Stimulated activated CD8-positive, alpha-beta memory T cell treated with anti-CD3 and anti-CD28 coated beads, Interleukin-4, amount 100 ng/mL, for 48 hours (primary cell): Measurements from ENCODE around the gene STIM1.
A peak's percentile ranks its signal among the peaks of the same experiment; 100 is the strongest.
"Not testable (repeated sequence)": the region's sequence is repeated elsewhere in the genome, so short reads cannot be mapped to it uniquely, and the experiment has no call there.

Source experiments
- DNase-seq: peaks from one replicate; pipeline ENCODE4 v3.0.0-alpha.2; 2020

STIM1 gene

DNA sequence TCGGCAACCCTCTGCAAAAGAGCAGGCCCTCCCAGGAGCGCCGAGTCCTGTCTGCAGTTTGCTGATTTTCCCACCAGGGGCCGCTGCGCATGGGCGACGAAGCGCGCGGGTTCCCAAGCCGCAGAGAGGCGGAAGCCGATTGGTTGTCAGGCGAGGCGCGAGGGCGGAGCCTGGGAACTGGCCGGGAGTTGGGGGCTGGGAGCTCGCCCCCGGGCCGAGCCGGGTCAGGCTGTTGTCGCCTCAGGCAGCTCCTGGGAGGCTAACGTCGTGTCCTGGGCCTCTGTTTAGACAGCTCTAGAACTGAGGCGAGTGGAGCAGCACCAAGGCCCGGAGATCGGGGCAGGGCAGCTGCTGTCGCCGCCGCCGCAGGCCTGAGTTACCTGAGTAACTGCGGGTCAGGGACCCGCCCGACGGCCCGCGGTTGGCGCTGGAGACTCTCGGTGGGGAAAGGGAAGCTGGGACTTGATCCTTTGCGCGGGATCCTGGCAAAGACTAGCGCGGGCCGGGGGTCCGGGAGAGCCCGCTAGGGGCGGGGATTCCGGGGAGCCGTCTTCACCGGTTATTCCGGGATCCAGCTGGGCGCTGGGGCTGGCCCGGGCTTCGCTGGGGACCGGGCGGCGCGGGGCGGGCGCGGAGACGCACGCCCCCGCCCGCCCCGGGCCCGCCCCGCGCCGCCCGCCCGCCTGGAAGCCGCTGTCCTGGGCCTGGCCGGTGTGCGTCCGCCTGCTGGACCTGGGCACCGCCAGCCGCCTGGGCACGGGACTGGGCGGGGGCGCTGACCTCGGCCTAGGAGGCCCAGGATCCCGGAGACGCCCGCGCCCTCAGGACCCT lies at the start of gene STIM1:
Gene STIM1 (plus strand): TSS at position 688 of the 831 bp plus-strand sequence. CDS start 607 bp downstream, outside the sequence.
- DNase-seq, result peak; percentile 99

DNA sequence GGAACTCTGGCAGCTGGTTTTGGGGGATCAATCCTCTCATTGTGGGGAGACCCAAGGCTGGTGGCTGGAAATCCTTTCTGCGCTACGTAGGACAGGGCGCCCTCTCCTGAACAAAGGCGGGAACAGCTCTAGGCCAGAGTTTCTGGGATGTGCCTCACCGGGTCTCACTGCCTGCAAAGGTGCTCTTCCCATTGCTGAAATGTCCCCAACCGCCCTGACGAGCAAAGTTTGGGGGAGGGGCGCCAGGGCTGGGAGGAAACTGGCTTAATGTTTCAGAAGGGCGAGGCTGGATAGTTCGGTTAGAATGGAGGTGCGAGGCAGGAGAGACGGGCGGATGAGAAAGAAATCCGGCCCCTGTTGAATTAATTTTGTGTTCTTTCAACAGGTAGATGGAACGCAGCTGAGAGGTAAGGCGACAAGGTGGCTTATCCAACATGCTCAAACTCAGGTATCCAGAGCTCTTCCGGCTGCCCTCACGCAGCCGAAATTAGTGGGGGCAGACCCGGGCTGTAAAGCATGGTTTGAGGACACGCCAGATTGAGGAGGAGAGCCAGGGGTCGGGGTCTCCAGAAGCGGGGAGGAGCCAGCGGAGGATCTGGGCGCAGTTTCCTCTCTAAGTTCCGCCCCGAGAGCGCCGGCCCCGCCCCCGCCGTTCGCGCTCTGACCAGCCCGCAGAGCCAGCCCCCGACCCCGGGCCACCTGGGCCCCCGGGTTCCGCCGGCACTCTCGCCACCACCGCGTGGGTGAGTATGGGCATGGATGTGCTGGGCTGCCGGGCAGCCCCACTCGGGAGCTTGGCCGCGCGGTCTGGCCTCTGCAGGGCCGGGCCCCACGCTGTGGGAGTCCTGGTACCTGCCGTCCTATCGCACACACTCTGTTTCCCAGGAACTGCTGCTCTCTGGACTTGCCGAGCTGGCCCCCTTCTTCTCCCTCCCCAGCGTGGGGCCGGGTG lies 47.3 kb upstream of the STIM1 start, which contains the start of gene PGAP2:
Gene PGAP2 (plus strand): TSS at position 652 of the 952 bp plus-strand sequence. CDS start 2,700 bp downstream, outside the sequence.
- peak; percentile 78 for DNase-seq

DNA sequence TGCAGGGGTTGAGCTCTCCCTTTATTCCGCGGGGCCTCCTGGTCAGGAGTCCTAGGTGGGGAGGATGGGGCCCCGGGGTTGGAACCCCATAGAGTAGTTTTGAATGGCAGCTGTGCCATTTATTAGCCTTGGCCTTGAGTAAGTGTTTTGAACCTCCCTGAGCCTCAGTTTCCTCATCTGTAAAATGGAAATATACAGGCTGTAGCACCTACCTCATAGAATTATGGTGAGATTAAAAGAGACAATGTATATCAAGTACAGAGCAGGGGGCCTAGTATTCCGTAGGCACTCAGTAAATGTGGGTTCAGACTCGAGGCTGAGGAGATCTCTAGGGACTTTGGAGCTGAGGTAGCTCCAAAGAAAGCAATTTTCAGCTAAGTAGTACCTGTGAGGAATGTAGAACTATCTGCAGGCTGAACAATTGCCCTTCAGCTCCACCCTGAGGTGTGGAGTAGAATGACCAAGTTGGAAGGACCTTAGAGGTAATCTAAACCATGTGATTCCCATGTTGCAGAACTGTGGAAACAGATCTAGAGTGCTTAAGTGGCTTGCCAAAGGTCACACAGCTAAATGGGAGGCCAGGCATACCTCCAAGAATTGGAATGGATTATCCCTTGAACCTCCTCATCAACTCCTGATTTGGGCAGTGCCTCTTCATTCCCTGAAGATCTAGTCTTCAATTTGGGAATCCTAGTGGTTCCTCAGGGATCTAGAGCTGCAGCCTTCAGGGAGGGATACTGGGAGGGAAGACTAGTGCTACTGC lies 46.4 kb upstream of the STIM1 start:
- DNase-seq, result peak; percentile 49

DNA sequence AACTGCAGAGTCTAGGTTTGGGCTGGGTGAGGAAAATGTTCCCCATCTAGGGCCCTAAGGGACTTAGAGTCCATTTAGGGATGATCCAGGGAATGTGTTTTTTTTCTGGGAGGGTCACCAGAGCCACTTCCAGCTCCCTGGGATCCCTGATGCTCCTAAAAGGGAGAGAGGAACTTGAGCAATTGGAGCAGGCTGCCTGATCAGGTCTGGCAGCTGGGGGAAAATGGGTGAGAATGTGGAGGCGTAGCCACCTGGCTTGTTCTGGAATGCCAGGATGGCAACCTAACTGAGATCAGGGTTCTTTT lies 45.9 kb upstream of the STIM1 start:
- DNase-seq, result no peak

DNA sequence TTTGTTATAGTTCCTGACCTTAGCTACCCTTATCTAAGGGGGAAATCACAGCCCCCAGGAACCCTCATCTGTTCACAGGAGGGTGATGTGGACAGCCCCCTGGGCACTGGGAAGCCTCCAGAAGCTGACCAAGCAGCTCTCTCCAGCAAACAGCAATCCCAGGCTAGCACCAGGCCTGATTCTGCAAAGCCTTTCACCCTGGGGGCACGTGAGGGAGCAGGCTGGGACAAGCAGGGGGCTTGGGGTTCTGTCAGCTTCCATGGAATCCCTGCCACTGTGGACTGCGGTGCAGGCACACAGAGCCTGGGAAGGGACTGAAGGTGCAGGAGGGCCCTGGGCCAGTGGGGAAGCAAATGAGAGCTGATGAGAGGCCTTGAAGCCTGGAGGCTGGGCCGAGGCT lies 45.0 kb upstream of the STIM1 start:
- no peak for DNase-seq

DNA sequence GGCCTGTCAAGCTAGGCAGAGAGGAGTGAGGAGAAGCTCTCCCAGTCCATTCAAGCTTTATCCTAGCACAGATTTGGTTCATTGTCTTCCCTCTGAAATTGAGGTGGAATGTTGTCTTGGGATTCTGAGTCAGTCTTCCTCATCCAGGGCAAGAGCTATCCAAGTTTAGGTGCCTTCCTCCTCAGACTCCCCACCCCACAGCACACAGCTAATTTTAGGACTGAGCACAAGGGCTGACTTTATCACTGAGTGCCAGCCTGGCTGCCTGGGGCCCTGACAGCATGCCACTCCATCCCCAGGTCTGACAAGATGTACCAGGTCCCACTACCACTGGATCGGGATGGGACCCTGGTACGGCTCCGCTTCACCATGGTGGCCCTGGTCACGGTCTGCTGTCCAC lies 44.5 kb upstream of the STIM1 start:
- no peak for DNase-seq

DNA sequence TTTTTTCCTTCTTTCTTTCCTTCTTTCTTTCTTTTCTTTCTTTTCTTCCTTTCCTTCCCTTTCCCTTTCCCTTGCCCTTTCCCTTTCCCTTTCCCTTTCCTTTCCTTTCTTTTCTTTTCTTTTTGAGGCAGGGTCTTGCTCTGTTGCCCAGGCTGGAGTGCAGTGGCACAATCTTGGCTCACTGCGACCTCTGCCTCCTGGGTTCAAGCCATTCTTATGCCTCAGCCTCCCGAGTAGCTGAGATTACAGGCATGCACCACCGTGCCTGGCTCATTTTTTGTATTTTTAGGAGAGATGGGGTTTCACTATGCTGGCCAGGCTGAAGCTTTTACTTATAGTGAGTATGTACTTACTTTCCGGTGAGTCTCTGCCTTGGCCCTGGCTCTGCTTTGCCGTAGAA lies 40.6 kb upstream of the STIM1 start:
- not testable (repeated sequence) for DNase-seq

DNA sequence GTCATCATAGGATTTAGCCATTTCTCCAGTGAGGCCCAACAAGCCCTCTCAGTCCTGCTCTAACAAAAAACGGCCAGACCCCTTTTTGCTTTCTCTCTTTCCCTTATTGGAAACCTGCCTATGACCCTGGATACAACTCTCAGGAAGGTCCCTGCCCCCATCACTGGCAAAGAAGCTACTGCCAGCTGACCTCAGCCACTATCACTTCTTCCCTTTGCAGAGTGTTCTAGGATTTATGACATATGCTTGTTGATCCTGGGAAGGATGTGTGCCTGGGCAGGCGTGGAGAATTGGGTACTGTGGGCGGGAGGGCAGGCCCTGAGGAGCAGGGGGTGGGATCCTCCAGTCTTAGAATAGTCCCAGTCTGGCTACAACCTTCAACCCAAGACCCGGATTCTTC lies 39.6 kb upstream of the STIM1 start:
- DNase-seq, result no peak

DNA sequence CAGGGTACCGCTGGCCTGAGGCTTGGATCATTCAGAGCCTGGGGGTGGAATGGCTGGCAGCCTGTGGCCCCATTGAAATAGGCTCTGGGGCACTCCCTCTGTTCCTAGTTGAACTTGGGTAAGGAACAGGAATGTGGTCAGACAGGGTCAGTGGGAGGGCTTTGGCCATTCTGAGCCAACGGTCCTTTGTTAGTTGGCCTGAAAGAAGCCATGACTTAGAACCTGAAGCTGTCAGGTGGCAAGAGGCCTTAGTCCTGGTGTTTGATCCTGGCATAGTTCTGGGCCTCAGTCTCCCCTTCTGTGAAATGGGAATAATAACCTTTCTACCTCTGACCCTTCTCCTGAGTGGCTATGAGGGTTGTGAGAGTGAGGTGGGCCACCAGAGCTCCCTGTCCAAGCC lies 38.8 kb upstream of the STIM1 start:
- DNase-seq, result no peak

DNA sequence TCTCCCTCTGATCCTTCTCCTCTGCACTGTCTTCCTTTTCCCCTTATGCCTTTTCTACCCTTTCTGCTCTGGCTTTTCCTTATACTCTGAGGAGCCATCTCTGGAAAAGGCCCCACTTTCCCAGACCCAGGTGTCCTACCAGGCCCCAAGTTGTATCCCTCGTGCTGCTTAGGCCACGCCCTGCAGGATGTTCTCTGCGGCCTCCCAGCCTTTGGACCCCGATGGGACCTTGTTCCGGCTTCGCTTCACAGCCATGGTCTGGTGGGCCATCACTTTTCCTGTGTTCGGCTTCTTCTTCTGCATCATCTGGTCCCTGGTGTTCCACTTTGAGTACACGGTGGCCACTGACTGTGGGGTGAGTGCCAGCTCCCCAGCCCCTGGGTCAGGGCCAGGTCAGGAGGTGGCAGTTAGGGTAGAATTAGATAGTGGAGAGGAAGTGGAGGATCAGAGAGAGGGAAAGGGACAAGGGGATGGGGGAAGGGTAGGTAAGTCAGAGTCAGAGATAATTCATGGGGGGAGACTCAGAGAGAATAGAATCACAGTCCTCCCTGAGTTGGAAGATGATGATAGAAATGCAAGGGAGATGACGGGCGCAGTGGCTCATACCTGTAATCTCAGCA lies 38.2 kb upstream of the STIM1 start:
- DNase-seq, result no peak

DNA sequence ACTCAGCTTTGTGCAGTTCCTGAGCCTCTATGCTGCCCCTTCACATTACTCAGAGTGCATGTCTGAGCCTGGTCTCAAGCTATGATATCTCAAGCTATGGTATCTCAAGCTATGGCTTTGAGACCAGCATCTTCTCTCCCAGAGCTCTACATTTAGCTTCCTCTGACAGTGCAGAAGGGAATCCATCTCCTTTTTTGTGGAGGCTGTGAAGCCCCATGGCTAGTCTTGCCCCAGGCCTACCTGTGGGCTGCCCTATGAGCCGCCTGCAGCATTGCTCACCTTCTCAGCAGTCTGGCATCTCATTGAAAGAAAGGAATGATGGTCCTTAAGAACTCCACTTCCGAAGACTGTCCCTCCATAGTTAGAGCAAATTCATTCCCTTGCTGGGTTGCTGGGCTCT lies 34.5 kb upstream of the STIM1 start:
- no peak for DNase-seq

DNA sequence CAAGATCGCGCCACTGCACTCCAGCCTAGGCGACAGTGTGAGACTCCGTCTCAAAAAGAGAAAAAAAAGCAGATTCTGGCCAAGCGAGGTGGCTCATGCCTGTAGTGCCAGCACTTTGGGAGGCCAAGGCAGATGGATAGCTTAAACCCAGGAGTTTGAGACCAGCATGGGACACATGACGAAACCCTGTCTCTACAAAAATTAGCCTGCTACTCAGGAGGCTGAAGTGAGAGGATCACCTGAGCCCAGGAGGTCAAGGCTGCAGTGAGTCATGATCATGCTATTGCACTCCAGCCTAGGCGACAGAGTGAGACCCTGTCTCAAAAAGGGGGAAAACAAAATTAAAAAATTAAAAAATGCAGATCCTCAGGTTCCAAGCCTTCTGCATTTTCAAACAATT lies 33.2 kb upstream of the STIM1 start:
- DNase-seq, result no peak

DNA sequence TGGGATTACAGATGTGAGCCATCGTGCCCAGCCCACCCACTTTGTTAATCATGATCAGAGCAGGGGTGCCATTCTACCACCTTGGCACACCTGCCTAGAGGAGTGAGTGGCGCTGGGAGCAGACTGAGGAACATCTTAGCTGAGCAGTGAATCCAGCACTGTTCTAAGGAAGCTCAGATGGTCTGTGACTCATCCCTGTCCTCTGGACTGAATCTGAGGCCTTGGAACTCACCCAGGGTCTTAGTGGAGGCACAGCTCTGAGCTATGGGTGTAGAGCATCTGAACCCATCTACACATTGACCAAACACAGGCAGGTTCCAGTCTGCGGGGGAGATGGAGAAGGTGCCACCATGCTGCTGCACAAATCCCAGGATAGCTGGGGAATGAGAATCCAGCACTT lies 32.2 kb upstream of the STIM1 start:
- no peak for DNase-seq

DNA sequence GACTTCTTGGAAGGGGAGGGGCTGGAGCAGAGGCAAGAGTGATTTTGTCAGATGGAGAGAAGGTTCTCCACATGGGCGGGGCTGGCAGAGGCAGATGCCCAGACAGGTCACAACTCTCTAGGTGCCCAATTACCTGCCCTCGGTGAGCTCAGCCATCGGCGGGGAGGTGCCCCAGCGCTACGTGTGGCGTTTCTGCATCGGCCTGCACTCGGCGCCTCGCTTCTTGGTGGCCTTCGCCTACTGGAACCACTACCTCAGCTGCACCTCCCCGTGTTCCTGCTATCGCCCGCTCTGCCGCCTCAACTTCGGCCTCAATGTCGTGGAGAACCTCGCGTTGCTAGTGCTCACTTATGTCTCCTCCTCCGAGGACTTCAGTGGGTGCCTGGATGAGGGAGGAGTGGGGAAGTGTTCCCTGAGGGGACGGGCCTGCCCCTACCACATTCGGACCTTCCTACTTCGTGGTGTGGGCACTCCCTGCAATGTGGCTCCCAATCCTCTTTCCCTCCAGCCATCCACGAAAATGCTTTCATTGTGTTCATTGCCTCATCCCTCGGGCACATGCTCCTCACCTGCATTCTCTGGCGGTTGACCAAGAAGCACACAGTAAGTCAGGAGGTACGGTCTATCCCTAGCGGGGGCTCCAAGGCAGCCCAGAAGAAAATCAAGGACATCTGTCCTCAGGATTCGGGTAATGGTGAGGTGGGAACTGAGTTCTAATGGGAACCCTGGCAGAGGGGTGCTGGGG lies 31.5 kb upstream of the STIM1 start:
- no peak for DNase-seq

DNA sequence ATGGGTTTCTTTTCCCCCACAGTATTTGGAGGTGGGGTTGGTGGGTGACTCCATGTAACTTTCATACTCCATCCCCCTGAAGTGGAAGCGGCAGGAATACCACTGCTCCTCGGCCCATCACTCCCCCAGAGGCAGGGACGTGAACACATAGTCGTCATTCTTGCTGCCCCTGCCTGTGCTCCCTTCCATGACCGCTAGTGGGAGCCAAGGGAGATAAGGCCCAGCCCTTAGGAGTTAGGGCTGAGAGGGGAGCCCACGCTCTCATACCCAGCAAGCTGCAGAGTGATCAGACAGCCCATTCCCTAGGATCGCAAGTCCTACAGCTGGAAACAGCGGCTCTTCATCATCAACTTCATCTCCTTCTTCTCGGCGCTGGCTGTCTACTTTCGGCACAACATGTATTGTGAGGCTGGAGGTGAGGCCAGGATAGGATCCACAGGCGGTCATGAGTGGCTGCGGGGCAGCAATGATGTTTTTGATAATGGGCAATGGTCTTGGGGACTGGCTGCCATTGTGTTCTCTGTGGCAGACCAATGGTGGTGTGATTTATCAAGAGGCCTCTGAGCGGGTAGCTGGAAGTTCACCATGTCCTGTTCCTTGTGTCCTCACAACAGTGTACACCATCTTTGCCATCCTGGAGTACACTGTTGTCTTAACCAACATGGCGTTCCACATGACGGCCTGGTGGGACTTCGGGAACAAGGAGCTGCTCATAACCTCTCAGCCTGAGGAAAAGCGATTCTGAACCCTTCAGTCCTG lies 30.6 kb upstream of the STIM1 start:
- peak; percentile 91 for DNase-seq

DNA sequence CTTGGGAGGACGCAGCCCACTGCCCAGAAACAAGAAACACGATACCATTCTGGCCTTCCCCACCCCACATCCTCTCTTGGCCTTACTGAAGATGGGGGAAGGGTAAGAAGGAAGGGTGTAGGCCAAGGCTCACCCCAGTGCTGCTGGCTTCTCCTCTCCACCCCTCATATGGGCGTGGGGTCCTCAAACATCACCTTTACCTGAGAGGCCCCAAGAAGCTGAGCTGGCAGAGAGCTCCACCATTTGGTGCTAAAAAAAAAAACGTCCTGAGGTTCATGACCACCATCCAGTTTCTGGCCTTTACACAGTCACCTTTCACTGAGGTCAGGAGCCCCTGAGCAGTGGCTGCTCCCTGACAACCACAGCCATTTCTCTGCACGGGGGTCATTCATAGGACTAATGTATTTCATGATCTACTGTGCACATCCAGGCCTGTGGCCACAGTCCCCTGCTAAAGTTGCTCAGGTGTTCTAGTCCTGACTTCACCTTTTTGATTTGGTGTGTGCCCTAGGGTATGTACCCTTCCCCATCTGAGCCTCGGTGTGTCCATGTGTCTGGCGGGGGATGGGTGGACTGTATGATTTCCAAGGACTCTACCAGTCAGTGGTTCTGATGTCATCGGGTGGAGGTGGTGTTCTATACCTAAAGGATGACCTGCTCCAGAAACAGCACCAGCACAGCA lies 29.9 kb upstream of the STIM1 start:
- DNase-seq, result no peak

DNA sequence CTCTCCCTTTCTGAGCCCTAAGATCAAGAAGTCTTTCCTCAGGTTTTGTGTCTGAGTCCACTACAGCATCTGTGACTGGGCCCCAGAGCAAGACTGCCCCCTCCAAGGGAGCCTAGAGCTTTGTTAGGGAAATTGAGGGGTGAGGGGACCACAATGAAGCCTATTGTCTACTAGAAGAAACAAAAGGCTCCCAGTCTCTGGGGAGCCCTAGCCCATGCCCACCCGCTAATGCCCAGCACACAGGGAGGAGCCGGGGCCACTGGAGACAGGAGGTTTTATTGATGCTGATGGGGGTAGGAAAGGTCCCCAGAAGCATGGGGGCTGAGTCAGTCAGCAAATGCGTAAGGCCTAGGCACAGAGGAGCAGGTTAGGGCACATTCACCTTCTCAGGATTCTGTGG lies 28.7 kb upstream of the STIM1 start:
- DNase-seq, result no peak

DNA sequence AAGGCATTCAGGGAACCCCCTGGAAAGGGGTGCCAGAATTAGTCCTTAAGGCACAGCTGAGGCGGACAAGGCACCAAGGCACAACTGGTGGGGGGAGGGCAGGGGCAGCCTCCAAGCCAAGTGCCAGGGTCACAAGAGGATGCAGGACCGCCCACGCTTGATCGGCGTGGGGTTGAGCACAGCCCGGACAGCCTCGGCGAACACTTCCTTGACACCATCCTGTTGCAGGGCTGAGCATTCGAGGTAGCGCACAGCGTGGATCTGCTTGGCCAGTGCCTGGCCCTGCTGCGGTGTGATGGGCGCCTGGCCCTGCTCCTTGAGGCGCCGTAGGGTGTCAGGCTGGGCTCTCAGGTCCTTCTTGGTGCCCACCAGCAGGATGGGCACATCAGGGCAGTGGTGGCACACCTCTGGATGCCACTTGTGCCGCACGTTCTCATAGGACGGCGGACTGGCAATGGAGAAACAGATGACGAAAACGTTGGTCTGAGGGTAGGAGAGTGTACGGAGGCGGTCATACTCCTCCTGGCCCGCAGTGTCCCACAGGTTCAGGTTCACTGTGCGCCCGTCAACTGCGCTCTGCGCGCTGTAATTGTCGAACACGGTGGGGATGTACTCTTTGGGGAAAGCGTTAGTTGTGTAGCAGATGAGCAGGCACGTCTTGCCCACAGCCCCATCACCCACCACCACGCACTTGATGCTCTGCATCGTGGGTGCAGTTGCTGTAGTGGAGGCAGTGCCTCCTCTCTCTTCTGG lies 27.9 kb upstream of the STIM1 start:
- DNase-seq, result no peak

DNA sequence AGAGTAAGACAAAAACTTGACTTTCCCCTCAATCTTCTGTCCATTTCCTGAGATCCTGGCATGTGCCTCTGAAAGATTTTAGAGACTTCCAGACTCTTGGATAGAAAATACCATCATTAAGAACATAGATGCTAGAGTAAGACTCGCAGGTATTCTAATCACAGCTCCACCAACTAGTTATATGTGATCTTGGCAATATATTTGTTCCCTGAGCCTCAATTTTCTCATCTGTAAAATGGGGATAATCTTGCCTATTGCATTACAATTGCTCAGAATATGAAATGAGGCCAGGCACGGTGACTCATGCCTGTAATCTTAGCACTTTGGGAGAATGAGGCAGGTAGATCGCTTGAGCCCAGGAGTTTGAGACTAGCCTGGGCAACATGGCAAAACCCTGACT lies 25.4 kb upstream of the STIM1 start:
- no peak for DNase-seq

DNA sequence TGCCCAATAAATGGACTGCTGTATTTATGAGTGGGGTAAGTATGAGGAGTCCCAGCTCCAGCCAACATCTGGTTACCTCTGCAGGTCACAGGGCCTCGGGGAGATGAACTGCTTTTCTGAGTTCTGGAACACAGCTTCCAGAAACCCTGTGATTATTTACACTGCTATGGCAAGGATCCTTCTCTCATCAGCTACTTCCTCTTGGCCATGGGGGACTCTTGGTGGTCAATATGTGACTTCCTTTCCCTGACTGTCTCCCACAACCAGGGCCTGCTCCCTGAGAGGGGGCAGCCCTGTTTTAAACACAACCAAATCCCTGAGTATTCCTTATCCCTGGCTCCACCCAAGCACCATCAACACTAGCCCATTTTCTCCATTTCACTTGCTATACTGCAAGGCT lies 24.7 kb upstream of the STIM1 start:
- DNase-seq, result no peak
